HG03571 (cell line): ENCODE measurements around the gene SEC24C.
"Not testable (repeated sequence)": the region's sequence is repeated elsewhere in the genome, so short reads cannot be mapped to it uniquely, and the experiment has no call there.

Experiments used
- ATAC-seq: cut with Tn5 transposase; IDR thresholded peaks from one replicate; pipeline ENCODE4 v1.9.1; 2021; ENCODE audit not compliant: unreplicated experiment

SEC24C gene

GRCh38 chr10:73731588-73732375, 12.4 kb upstream of the SEC24C start:
- ATAC-seq: no peak

- no peak for ATAC-seq
These were observed 11.7 kb upstream of the SEC24C start for GRCh38 chr10:73732426-73732825.

GRCh38 chr10:73732931-73733623, 11.1 kb upstream of the SEC24C start:
- ATAC-seq: no peak

GRCh38 chr10:73734028-73734720, 10.0 kb upstream of the SEC24C start:
- no peak for ATAC-seq

- no peak for ATAC-seq
These were observed 9.3 kb upstream of the SEC24C start for GRCh38 chr10:73734796-73735305.

GRCh38 chr10:73740501-73741254, 3.5 kb upstream of the SEC24C start:
- ATAC-seq: not testable (repeated sequence)

GRCh38 chr10:73742454-73742734, 1.8 kb upstream of the SEC24C start:
- no peak for ATAC-seq

- no peak for ATAC-seq
These were observed 756 bp upstream of the SEC24C start for GRCh38 chr10:73743327-73743904.

GRCh38 chr10:73744664-73744975, 448 bp downstream of the SEC24C start:
- ATAC-seq: peak; percentile 12

- ATAC-seq: no peak
These were observed 2.5 kb downstream of the SEC24C start for GRCh38 chr10:73746721-73747120.

GRCh38 chr10:73750819-73751218, 6.6 kb downstream of the SEC24C start:
- ATAC-seq: no peak

GRCh38 chr10:73756183-73756582, 12.0 kb downstream of the SEC24C start:
- ATAC-seq: no peak

- no peak for ATAC-seq
These were observed 14.7 kb downstream of the SEC24C start for GRCh38 chr10:73758704-73759511.

- no peak for ATAC-seq
These were observed 15.4 kb downstream of the SEC24C start for GRCh38 chr10:73759512-73760115.

GRCh38 chr10:73761781-73762180, 17.6 kb downstream of the SEC24C start:
- no peak for ATAC-seq

- no peak for ATAC-seq
These were observed 18.7 kb downstream of the SEC24C start for GRCh38 chr10:73762915-73763314.

GRCh38 chr10:73763343-73763742, 19.2 kb downstream of the SEC24C start:
- ATAC-seq: no peak

GRCh38 chr10:73765066-73765465, 20.9 kb downstream of the SEC24C start:
- ATAC-seq: no peak

- ATAC-seq: no peak
These were observed 24.7 kb downstream of the SEC24C start for GRCh38 chr10:73768881-73769280.

- no peak for ATAC-seq
These were observed 25.2 kb downstream of the SEC24C start for GRCh38 chr10:73769396-73769795.
